Testis (tissue), 2 donors: ENCODE results near the gene CD81.

Experiments used
- CTCF ChIP-seq, 3 experiments: fragments of 450-650 bp in 2 of 3; fragments of 200-600 bp in 1 of 3; sonication (generic) in 1 of 3; IDR thresholded peaks; one replicate each; pipeline ENCODE4 v1.5.1; 2016 to 2019; ENCODE audit warnings: antibody characterized with exemption in 3 of 3, mild to moderate bottlenecking in 2 of 3, moderate library complexity in 1 of 3
- POLR2A ChIP-seq: fragments of 450-650 bp; IDR thresholded peaks from one replicate; pipeline ENCODE4 v1.6.1; 2017; ENCODE audit warnings: antibody characterized with exemption, mild to moderate bottlenecking, moderate library complexity

- TF ChIP-seq CTCF (IDR thresholded peaks at IDR 0.05), result no peak
- no peak for TF ChIP-seq POLR2A
Measured at GRCh38 chr11:2424811-2425495, 47.8 kb downstream of the CD81 start.
